ENCODE data around the gene C2CD3.
"Not testable (repeated sequence)": the region's sequence is repeated elsewhere in the genome, so short reads cannot be mapped to it uniquely, and the experiment has no call there.

C2CD3 gene

GRCh38 chr11:74102321-74102720, 68.5 kb downstream of the C2CD3 start:
- DNase-seq = no peak

GRCh38 chr11:74100735-74101134, 70.1 kb downstream of the C2CD3 start:
- DNase-seq = no peak

GRCh38 chr11:74100231-74100630, 70.6 kb downstream of the C2CD3 start:
- DNase-seq = no peak

GRCh38 chr11:74097686-74098237, 73.0 kb downstream of the C2CD3 start:
- no peak for DNase-seq

GRCh38 chr11:74094393-74094792, 76.4 kb downstream of the C2CD3 start:
- DNase-seq = no peak

- no peak for DNase-seq
Measured at GRCh38 chr11:74092425-74092824, 78.4 kb downstream of the C2CD3 start.

GRCh38 chr11:74091549-74091948, 79.3 kb downstream of the C2CD3 start:
- DNase-seq = no peak

GRCh38 chr11:74090701-74091100, 80.1 kb downstream of the C2CD3 start:
- DNase-seq = no peak

- DNase-seq = no peak
Measured at GRCh38 chr11:74086242-74086884, 84.4 kb downstream of the C2CD3 start.

GRCh38 chr11:74085542-74085892, 85.3 kb downstream of the C2CD3 start:
- DNase-seq = no peak

- no peak for DNase-seq
Measured at GRCh38 chr11:74084796-74085541, 85.8 kb downstream of the C2CD3 start.

- DNase-seq = not testable (repeated sequence)
Measured at GRCh38 chr11:74083927-74084326, 86.9 kb downstream of the C2CD3 start.

- DNase-seq = no peak
Measured at GRCh38 chr11:74081428-74081827, 89.4 kb downstream of the C2CD3 start.

GRCh38 chr11:74077193-74077592, 93.6 kb downstream of the C2CD3 start:
- DNase-seq = no peak

GRCh38 chr11:74072721-74073120, 98.1 kb downstream of the C2CD3 start:
- DNase-seq = no peak

GRCh38 chr11:74072286-74072685, 98.5 kb downstream of the C2CD3 start:
- DNase-seq = no peak

- no peak for DNase-seq
Measured at GRCh38 chr11:74070723-74071492, 99.9 kb downstream of the C2CD3 start.

- no peak for DNase-seq
Measured at GRCh38 chr11:74069146-74070046, 101.4 kb downstream of the C2CD3 start.

GRCh38 chr11:74066663-74067062, 104.1 kb downstream of the C2CD3 start:
- DNase-seq = not testable (repeated sequence)

- DNase-seq = not testable (repeated sequence)
Measured at GRCh38 chr11:74065534-74065933, 105.3 kb downstream of the C2CD3 start.

- not testable (repeated sequence) for DNase-seq
Measured at GRCh38 chr11:74063628-74064027, 107.2 kb downstream of the C2CD3 start.

- not testable (repeated sequence) for DNase-seq
Measured at GRCh38 chr11:74061599-74061998, 109.2 kb downstream of the C2CD3 start.

Measured in T-helper 9 cell (primary cell).